K562 (cell line): ENCODE data around the gene SENP7. TPM values are rescaled to one million over a fixed set of nuclear protein-coding genes. Genes with fewer than 3 reads are reported as not detected.

Experiments used
- ATAC-seq: fragments of 200-7000 bp; cut with Tn5 transposase; 3 replicates; pipeline ENCODE4 v1.9.1; 2020; ENCODE audit warnings: moderate library complexity
- BruUV-seq: library from RNA; stranded (reverse); fragments of 400-500 nt; replicated peaks from 2 replicates; lab custom pipeline; 2021; lab: Mats Ljungman, UMichigan
- CTCF ChIA-PET: fragments of 300-600 bp; formaldehyde crosslinking; extraction: SDS; loops from one replicate; lab custom pipeline; 2021; ENCODE audit warnings: low intra/inter-chr PET ratio; lab: Yijun Ruan, JAX
- POLR2A ChIA-PET: fragments of 300-600, 350-650 bp; sonication (Branson Sonifier 250); formaldehyde crosslinking; extraction: SDS; loops from one replicate; lab custom pipeline; 2021; ENCODE audit warnings: antibody characterized with exemption, inconsistent platforms; lab: Yijun Ruan, JAX
- DNase-seq, 4 experiments: peaks; one replicate each; pipeline versions ENCODE4 v3.0.0 to v3.0.0-alpha.2; 2011 to 2018; ENCODE audit warnings: low spot score in 3 of 4, mixed read lengths in 3 of 4; ENCODE audit errors: extremely low read depth in 1 of 4
- FAIRE-seq: peaks from 2 replicates; lab custom pipeline; 2011; peaks lifted over from hg19 to GRCh38; lab: Jason Lieb, UNC
- H2AFZ ChIP-seq: 2 replicates; pipeline ENCODE4 v1.6.0; 2011; ENCODE audit warnings: low read depth, low read length, control low read depth, inconsistent platforms
- H3K27ac ChIP-seq: fragments of 200-600 bp; 3 replicates; pipeline ENCODE4 v1.8.0; 2011; ENCODE audit warnings: low read depth, mild to moderate bottlenecking, control low read depth, inconsistent platforms, low read length, moderate library complexity, mixed read lengths; ENCODE audit errors: extremely low read depth
- H3K27me3 ChIP-seq, 2 experiments: fragments of 300-600 bp in 1 of 2; 2 replicates in 1 of 2; 3 replicates in 1 of 2; pipeline versions ENCODE4 v1.6.0 to v1.8.0; 2011; ENCODE audit warnings: inconsistent platforms in 2 of 2, low read length in 2 of 2, mild to moderate bottlenecking in 1 of 2, mixed read lengths in 1 of 2, moderate library complexity in 1 of 2; ENCODE audit not compliant: control insufficient read depth in 2 of 2, insufficient read depth in 2 of 2
- H3K36me3 ChIP-seq: fragments of 300-600 bp; 3 replicates; pipeline ENCODE4 v1.8.0; 2011; ENCODE audit warnings: mild to moderate bottlenecking, low read length, inconsistent platforms; ENCODE audit not compliant: control insufficient read depth, insufficient read depth
- H3K4me1 ChIP-seq, 2 experiments: fragments of 200-600 bp in 1 of 2; replicated peaks in 1 of 2; 2 replicates in 1 of 2; 3 replicates in 1 of 2; pipeline versions ENCODE4 v1.5.1 to v1.8.0; 2011; ENCODE audit warnings: inconsistent platforms in 2 of 2, low read length in 2 of 2, mild to moderate bottlenecking in 1 of 2, mixed read lengths in 1 of 2, moderate library complexity in 1 of 2; ENCODE audit not compliant: control insufficient read depth in 2 of 2, insufficient read depth in 2 of 2
- H3K4me2 ChIP-seq: 2 replicates; pipeline ENCODE4 v1.6.1; 2011; ENCODE audit warnings: low read length, control low read depth, inconsistent platforms, mixed read lengths; ENCODE audit not compliant: insufficient read depth
- H3K4me3 ChIP-seq: fragments of 200-600 bp; sonication (generic), shearing (Covaris generic); 2 replicates; pipeline ENCODE4 v1.5.1; 2016; ENCODE audit warnings: control low read depth, inconsistent platforms
- H3K79me2 ChIP-seq: fragments of 200-600 bp; 3 replicates; pipeline ENCODE4 v1.8.0; 2011; ENCODE audit warnings: low read length, inconsistent platforms; ENCODE audit not compliant: control insufficient read depth, insufficient read depth
- H3K9ac ChIP-seq, 2 experiments: 2 replicates each; pipeline versions ENCODE4 v1.6.0 to v1.6.1; 2011; ENCODE audit warnings: low read depth in 2 of 2, low read length in 2 of 2, control low read depth in 1 of 2, inconsistent platforms in 1 of 2, mild to moderate bottlenecking in 1 of 2, mixed read lengths in 1 of 2; ENCODE audit not compliant: insufficient read depth in 1 of 2
- H3K9me1 ChIP-seq: one replicate; pipeline ENCODE4 v1.6.0; 2011; ENCODE audit warnings: inconsistent platforms, mild to moderate bottlenecking, low read length, moderate library complexity; ENCODE audit not compliant: control insufficient read depth, insufficient read depth
- H3K9me3 ChIP-seq: replicated peaks from 2 replicates; pipeline ENCODE4 v1.5.1; 2011; ENCODE audit warnings: low read depth, low read length, inconsistent platforms; ENCODE audit not compliant: control insufficient read depth, insufficient read depth
- H4K20me1 ChIP-seq: replicated peaks from 2 replicates; pipeline ENCODE4 v1.6.1; 2011; ENCODE audit warnings: low read length, inconsistent platforms, mixed read lengths; ENCODE audit not compliant: control insufficient read depth, insufficient read depth
- CHCHD3 ChIP-seq: fragments of 250-450 bp; sonication (Bioruptor Pico); IDR thresholded peaks from 2 replicates; pipeline ENCODE4 v2.1.2; 2022; ENCODE audit warnings: mild to moderate bottlenecking
- DEAF1 ChIP-seq: fragments of 450-650 bp; formaldehyde crosslinking; IDR thresholded peaks from 2 replicates; pipeline ENCODE4 v1.4.0; 2020; ENCODE audit warnings: mild to moderate bottlenecking, moderate library complexity
- EGR1 ChIP-seq: fragments of 450-650 bp; conservative IDR thresholded peaks from 2 replicates; pipeline ENCODE4 v1.6.1; 2017; ENCODE audit warnings: mild to moderate bottlenecking
- ETS2 ChIP-seq: IDR thresholded peaks from 2 replicates; pipeline ENCODE4 v1.6.1; 2016; ENCODE audit warnings: borderline replicate concordance, missing genetic modification characterization, mild to moderate bottlenecking, moderate library complexity, missing compliant biosample characterization; ENCODE audit not compliant: poor library complexity, severe bottlenecking
- MAFK ChIP-seq: IDR thresholded peaks from 2 replicates; pipeline ENCODE4 v1.6.1; 2011; ENCODE audit warnings: low read length, improper control_type of control experiment
- NFE2L1 ChIP-seq: fragments of 450-650 bp; IDR thresholded peaks from 2 replicates; pipeline ENCODE4 v1.6.1; 2016; ENCODE audit warnings: missing genetic modification characterization, low read depth, mild to moderate bottlenecking, missing compliant biosample characterization, moderate library complexity, borderline replicate concordance
- SMC3 ChIP-seq: conservative IDR thresholded peaks from 2 replicates; pipeline ENCODE4 v1.6.1; 2011; ENCODE audit warnings: low read depth, low read length, improper control_type of control experiment; ENCODE audit not compliant: insufficient read depth
- TOE1 ChIP-seq, 2 experiments: fragments of 450-650 bp in 1 of 2; sonication (generic) in 1 of 2; formaldehyde crosslinking in 1 of 2; IDR thresholded peaks; 2 replicates each; pipeline versions ENCODE4 v1.7.1 to v1.8.0; 2016 to 2022; ENCODE audit warnings: borderline replicate concordance in 2 of 2, mild to moderate bottlenecking in 2 of 2, antibody characterized with exemption in 1 of 2, inconsistent platforms in 1 of 2, low read depth in 1 of 2, missing genetic modification reagents in 1 of 2, moderate library complexity in 1 of 2
- U2AF1 ChIP-seq: fragments of 200-400 bp; formaldehyde crosslinking; optimal IDR thresholded peaks from 2 replicates; pipeline ENCODE3; 2017; ENCODE audit warnings: mild to moderate bottlenecking, low read depth, low read length, moderate library complexity
- WHSC1 ChIP-seq: IDR thresholded peaks from one replicate; pipeline ENCODE4 v1.6.1; 2012; ENCODE audit warnings: low read length, control low read depth, inconsistent platforms
- ZBTB17 ChIP-seq: fragments of 450-650 bp; formaldehyde crosslinking; IDR thresholded peaks from 2 replicates; pipeline ENCODE4 v1.4.0; 2020; ENCODE audit warnings: mild to moderate bottlenecking
- ZNF133 ChIP-seq: fragments of 250-450 bp; sonication (Bioruptor Pico); IDR thresholded peaks from 2 replicates; pipeline ENCODE4 v1.4.0; 2020; ENCODE audit warnings: mild to moderate bottlenecking
- ZNF436 ChIP-seq: fragments of 250-450, 450-650 bp; sonication (Bioruptor Pico); formaldehyde crosslinking; IDR thresholded peaks from 2 replicates; pipeline ENCODE4 v1.7.0; 2020; ENCODE audit warnings: mild to moderate bottlenecking
- WGBS: fragments of 100-300 bp; shearing (Covaris generic); methylation state at CpG from one replicate; pipeline ENCODE4 v1.1.6; 2016; ENCODE audit warnings: low coverage, mixed read lengths; ENCODE audit not compliant: insufficient coverage; ENCODE audit errors: missing lambda C conversion rate; 5-methylcytosine and 5-hydroxymethylcytosine counted together
- in situ Hi-C: fragments of 300-500 bp; cut with MboI; formaldehyde crosslinking; loops from 4 replicates; pipeline ENCODE4 v1.15.0; 2018; ENCODE audit warnings: inconsistent platforms, mixed read lengths
- intact Hi-C: fragments of 100-400 bp; cut with micrococcal nuclease; formaldehyde crosslinking; loops from 2 replicates; pipeline ENCODE4 v1.14.2; 2022
- polyA plus RNA-seq, 8 experiments: library from polyadenylated mRNA; depleted of rRNA in 4 of 8; stranded (reverse) in 5 of 8; unstranded in 3 of 8; fragments of >200 nt; fragmentation: Nextera tagmentation in 2 of 8; fragmentation: Illumina TruSeq in 1 of 8; extraction: Ambion mirVana in 2 of 8; extraction: Trizol in 1 of 8; gene quantifications; 2 replicates each; pipeline versions ENCODE4 v1.2.1 to v1.2.3, GENCODE V29; 2011 to 2014; ENCODE audit warnings: inconsistent platforms in 1 of 8, missing spikeins in 1 of 8
- total RNA-seq, 7 experiments: library from RNA; depleted of rRNA in 6 of 7; stranded (reverse); fragments of >200 nt in 6 of 7; fragmentation: Illumina TruSeq in 2 of 7; extraction: Trizol in 2 of 7; gene quantifications; 2 replicates each; pipeline versions ENCODE4 v1.2.1 to v1.2.3, GENCODE V29; 2011 to 2021; ENCODE audit warnings: low replicate concordance in 1 of 7
- TF ChIP-seq, protein P1 (sequence below): sonication (generic); formaldehyde crosslinking; IDR thresholded peaks from 2 replicates; pipeline ENCODE4 v1.8.1; 2023; ENCODE audit warnings: mild to moderate bottlenecking, missing genetic modification reagents
- TF ChIP-seq, protein P2 (sequence below): fragments of 450-650 bp; conservative IDR thresholded peaks from 2 replicates; pipeline ENCODE4 v1.6.1; 2016; ENCODE audit warnings: missing genetic modification characterization, low read depth, mild to moderate bottlenecking, control low read depth, missing compliant biosample characterization

The SENP7 gene
- total and polyA plus RNA-seq, 9 of the 15 experiments (the other 6 are each of a cell fraction or from before 2014, with no cell fraction given): 4.1 to 21.9 (median 10.7) TPM

DNA sequence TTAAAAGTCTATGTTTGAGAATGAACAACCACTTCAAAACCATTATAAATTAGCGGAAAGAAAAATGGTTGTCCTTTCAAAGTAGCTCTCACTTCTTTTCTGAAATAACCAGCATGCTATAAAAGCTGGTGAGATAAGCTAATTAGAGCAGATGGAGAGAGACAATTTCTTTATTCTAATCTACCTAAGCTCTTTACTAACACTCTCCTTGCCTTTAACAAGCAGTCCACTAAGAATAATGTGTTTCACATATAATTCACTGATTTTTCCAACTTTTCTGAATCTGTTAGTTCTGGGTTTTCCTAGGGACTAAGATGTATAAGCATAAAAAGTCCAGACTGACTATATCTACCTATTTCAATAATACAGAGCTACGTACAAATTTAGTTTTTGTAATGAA lies 192.5 kb downstream of the SENP7 start, which contains the start of gene IMPG2:
Gene IMPG2 (minus strand): TSS at position 101 of the 400 bp plus-strand sequence. CDS start 203 bp downstream, outside the sequence.
- Histone ChIP-seq H3K9me3 (no peaks in the 10 kb centered on the region), H3K4me1 (no peaks in the 10 kb centered on the region; a peak in 1 of 5 replicates), H3K4me2 (no peak within 1 kb of the TSS), H3K9me1 (no peaks in the 10 kb centered on the region), H3K4me3 (no peak within 1 kb of the TSS), H3K27ac (no peak within 1 kb of the TSS), H3K79me2 (no peaks in the 10 kb centered on the region), H3K9ac (no peak within 1 kb of the TSS), H2AFZ (no peak within 1 kb of the TSS), H3K27me3 (no peaks in the 10 kb centered on the region), H4K20me1 (no peaks in the 10 kb centered on the region), H3K36me3 (no peaks in the 10 kb centered on the region)
- in situ Hi-C loops: no loop called here
- ChIA-PET POLR2A (no interaction called here), CTCF (no interaction called here)
- DNase-seq (no peak), ATAC-seq (no peak), FAIRE-seq (no peak)
- BruUV-seq: no TSS peak
- intact Hi-C loops: loop anchor here (10.0 kb wide), 1 partner anchor 194 kb away; the partner anchor contains the start of gene SENP7
- WGBS: 83% methylated on average over 2 of the region's 2 CpGs
- no peak for TF ChIP-seq TOE1 (IDR thresholded peaks at IDR 0.05; ENCODE audit: borderline replicate concordance)
- TF ChIP-seq TOE1 (CRISPR knock-in tag; IDR thresholded peaks at IDR 0.05; ENCODE audit: borderline replicate concordance, low read depth): no peak
- no peak for TF ChIP-seq DEAF1
- no peak for TF ChIP-seq SMC3
- TF ChIP-seq ZBTB17 (CRISPR knock-in tag): no peak
- no peak for TF ChIP-seq WHSC1
- TF ChIP-seq CHCHD3 (CRISPR knock-in tag): no peak
- no peak for TF ChIP-seq U2AF1
- no peak for TF ChIP-seq MAFK
- no peak for TF ChIP-seq ZNF436 (CRISPR knock-in tag)
- no peak for TF ChIP-seq ETS2 (tag)
- TF ChIP-seq, protein P1, sequence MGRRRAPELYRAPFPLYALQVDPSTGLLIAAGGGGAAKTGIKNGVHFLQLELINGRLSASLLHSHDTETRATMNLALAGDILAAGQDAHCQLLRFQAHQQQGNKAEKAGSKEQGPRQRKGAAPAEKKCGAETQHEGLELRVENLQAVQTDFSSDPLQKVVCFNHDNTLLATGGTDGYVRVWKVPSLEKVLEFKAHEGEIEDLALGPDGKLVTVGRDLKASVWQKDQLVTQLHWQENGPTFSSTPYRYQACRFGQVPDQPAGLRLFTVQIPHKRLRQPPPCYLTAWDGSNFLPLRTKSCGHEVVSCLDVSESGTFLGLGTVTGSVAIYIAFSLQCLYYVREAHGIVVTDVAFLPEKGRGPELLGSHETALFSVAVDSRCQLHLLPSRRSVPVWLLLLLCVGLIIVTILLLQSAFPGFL (CRISPR knock-in tag): no peak
- TF ChIP-seq NFE2L1 (tag): no peak
- no peak for TF ChIP-seq ZNF133 (CRISPR knock-in tag)
- TF ChIP-seq, protein P2, sequence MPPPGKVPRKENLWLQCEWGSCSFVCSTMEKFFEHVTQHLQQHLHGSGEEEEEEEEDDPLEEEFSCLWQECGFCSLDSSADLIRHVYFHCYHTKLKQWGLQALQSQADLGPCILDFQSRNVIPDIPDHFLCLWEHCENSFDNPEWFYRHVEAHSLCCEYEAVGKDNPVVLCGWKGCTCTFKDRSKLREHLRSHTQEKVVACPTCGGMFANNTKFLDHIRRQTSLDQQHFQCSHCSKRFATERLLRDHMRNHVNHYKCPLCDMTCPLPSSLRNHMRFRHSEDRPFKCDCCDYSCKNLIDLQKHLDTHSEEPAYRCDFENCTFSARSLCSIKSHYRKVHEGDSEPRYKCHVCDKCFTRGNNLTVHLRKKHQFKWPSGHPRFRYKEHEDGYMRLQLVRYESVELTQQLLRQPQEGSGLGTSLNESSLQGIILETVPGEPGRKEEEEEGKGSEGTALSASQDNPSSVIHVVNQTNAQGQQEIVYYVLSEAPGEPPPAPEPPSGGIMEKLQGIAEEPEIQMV (tag): no peak
- no peak for TF ChIP-seq EGR1
